ENCODE results near the gene SRL. TPM values are rescaled to one million over a fixed set of nuclear protein-coding genes. Genes with fewer than 3 reads are reported as not detected.
"Not testable (repeated sequence)": the region's sequence is repeated elsewhere in the genome, so short reads cannot be mapped to it uniquely, and the experiment has no call there.

The SRL gene
- total RNA-seq, 2 donors from 2014 or later: 0.46 to 0.50 TPM

- ATAC-seq; intact Hi-C loops (cut with DNase I, micrococcal nuclease): not testable (repeated sequence)
These were observed 30.3 kb downstream of the SRL start for GRCh38 chr16:4211445-4212210.

GRCh38 chr16:4209666-4210065, 32.2 kb downstream of the SRL start:
- no peak for DNase-seq

More at GRCh38 chr16:4211445-4212210, 30.3 kb downstream of the SRL start:
- DNase-seq: not testable (repeated sequence)

GRCh38 chr16:4208341-4208751, 33.5 kb downstream of the SRL start:
- no peak for ATAC-seq
- DNase-seq: no peak
- intact Hi-C loops (cut with DNase I, micrococcal nuclease): loop anchor here in 1 of 2 donors (10.0 kb wide), 1 partner anchor 126 kb away; no protein-coding TSS in a partner anchor

More at GRCh38 chr16:4209666-4210065, 32.2 kb downstream of the SRL start:
- peak; percentile 52 for ATAC-seq
- intact Hi-C loops (cut with DNase I, micrococcal nuclease): loop anchor here in 1 of 2 donors (10.0 kb wide), 1 partner anchor 125 kb away; no protein-coding TSS in a partner anchor

GRCh38 chr16:4207683-4208340, 34.1 kb downstream of the SRL start:
- DNase-seq (no peak), ATAC-seq (no peak)
- intact Hi-C loops (cut with DNase I, micrococcal nuclease): loop anchor here in 1 of 2 donors (10.0 kb wide), 1 partner anchor 127 kb away; no protein-coding TSS in a partner anchor

- intact Hi-C loops (cut with DNase I, micrococcal nuclease): loop anchor here in 1 of 2 donors (10.0 kb wide), 1 partner anchor 128 kb away; no protein-coding TSS in a partner anchor
- DNase-seq: no peak
- ATAC-seq: no peak
These were observed 34.7 kb downstream of the SRL start for GRCh38 chr16:4207229-4207628.

GRCh38 chr16:4206680-4207079, 35.2 kb downstream of the SRL start:
- no peak for ATAC-seq
- DNase-seq: no peak
- intact Hi-C loops (cut with DNase I, micrococcal nuclease): loop anchor here in 1 of 2 donors (10.0 kb wide), 1 partner anchor 128 kb away; no protein-coding TSS in a partner anchor

GRCh38 chr16:4205971-4206370, 35.9 kb downstream of the SRL start:
- no peak for ATAC-seq
- intact Hi-C loops (cut with DNase I, micrococcal nuclease): loop anchor here in 1 of 2 donors (10.0 kb wide), 1 partner anchor 129 kb away; no protein-coding TSS in a partner anchor
- no peak for DNase-seq

GRCh38 chr16:4204521-4204920, 37.4 kb downstream of the SRL start:
- no peak for ATAC-seq
- no peak for DNase-seq
- intact Hi-C loops (cut with DNase I, micrococcal nuclease): loop anchor here in 1 of 2 donors (10.0 kb wide), 1 partner anchor 130 kb away; no protein-coding TSS in a partner anchor

GRCh38 chr16:4203748-4204147, 38.1 kb downstream of the SRL start:
- peak; percentile 62 for ATAC-seq
- DNase-seq: peak; percentile 43 to 46
- intact Hi-C loops (cut with DNase I, micrococcal nuclease): loop anchor here in 1 of 2 donors (10.0 kb wide), 1 partner anchor 131 kb away; no protein-coding TSS in a partner anchor

- intact Hi-C loops (cut with DNase I, micrococcal nuclease): loop anchor here in 1 of 2 donors (10.0 kb wide), 1 partner anchor 132 kb away; no protein-coding TSS in a partner anchor
These were observed 39.1 kb downstream of the SRL start for GRCh38 chr16:4202615-4203345.

GRCh38 chr16:4200781-4201137, 41.1 kb downstream of the SRL start:
- intact Hi-C loops (cut with DNase I, micrococcal nuclease): loop anchor here in 1 of 2 donors (10.0 kb wide), 1 partner anchor 134 kb away; no protein-coding TSS in a partner anchor
- ATAC-seq (peak; percentile 24), DNase-seq (no peak)

More at GRCh38 chr16:4202615-4203345, 39.1 kb downstream of the SRL start:
- DNase-seq: no peak
- ATAC-seq: no peak

GRCh38 chr16:4200000-4200780, 41.7 kb downstream of the SRL start:
- intact Hi-C loops (cut with DNase I, micrococcal nuclease): loop anchor here in 1 of 2 donors (10.0 kb wide), 2 partner anchors 45 to 135 kb away; partner anchors contain the start of gene SRL
- DNase-seq (peak; percentile 62 to 79), ATAC-seq (peak; percentile 99)

- intact Hi-C loops (cut with DNase I, micrococcal nuclease): loop anchor here in 1 of 2 donors (10.0 kb wide), 1 partner anchor 46 kb away; the partner anchor contains the start of gene SRL
These were observed 43.1 kb downstream of the SRL start for GRCh38 chr16:4198816-4199215.

GRCh38 chr16:4194661-4195060, 47.2 kb downstream of the SRL start:
- DNase-seq (no peak), ATAC-seq (no peak)
- intact Hi-C loops (cut with DNase I, micrococcal nuclease): loop anchor here in 1 of 2 donors (10.0 kb wide), 1 partner anchor 50 kb away; the partner anchor contains the start of gene SRL

More at GRCh38 chr16:4198816-4199215, 43.1 kb downstream of the SRL start:
- DNase-seq: no peak
- no peak for ATAC-seq

GRCh38 chr16:4193920-4194319, 48.0 kb downstream of the SRL start:
- DNase-seq (no peak), ATAC-seq (no peak)
- intact Hi-C loops (cut with DNase I, micrococcal nuclease): loop anchor here in 1 of 2 donors (10.0 kb wide), 1 partner anchor 51 kb away; the partner anchor contains the start of gene SRL

- intact Hi-C loops (cut with DNase I, micrococcal nuclease): loop anchor here in 1 of 2 donors (10.0 kb wide), 1 partner anchor 53 kb away; the partner anchor contains the start of gene SRL
- DNase-seq (no peak), ATAC-seq (no peak)
These were observed 49.7 kb downstream of the SRL start for GRCh38 chr16:4192206-4192605.

GRCh38 chr16:4190712-4191333, 51.1 kb downstream of the SRL start:
- DNase-seq (no peak), ATAC-seq (no peak)
- intact Hi-C loops (cut with DNase I, micrococcal nuclease): loop anchor here in 1 of 2 donors (10.0 kb wide), 1 partner anchor 54 kb away; the partner anchor contains the start of gene SRL
